Astrocyte of the hippocampus (primary cell): ENCODE measurements around the gene ACTN1.
"Not testable (repeated sequence)": the region's sequence is repeated elsewhere in the genome, so short reads cannot be mapped to it uniquely, and the experiment has no call there.

ENCODE experiments used
- DNase-seq: peaks from one replicate; pipeline ENCODE4 v3.0.0; 2011; ENCODE audit warnings: low read depth, low spot score

The ACTN1 gene

DNA sequence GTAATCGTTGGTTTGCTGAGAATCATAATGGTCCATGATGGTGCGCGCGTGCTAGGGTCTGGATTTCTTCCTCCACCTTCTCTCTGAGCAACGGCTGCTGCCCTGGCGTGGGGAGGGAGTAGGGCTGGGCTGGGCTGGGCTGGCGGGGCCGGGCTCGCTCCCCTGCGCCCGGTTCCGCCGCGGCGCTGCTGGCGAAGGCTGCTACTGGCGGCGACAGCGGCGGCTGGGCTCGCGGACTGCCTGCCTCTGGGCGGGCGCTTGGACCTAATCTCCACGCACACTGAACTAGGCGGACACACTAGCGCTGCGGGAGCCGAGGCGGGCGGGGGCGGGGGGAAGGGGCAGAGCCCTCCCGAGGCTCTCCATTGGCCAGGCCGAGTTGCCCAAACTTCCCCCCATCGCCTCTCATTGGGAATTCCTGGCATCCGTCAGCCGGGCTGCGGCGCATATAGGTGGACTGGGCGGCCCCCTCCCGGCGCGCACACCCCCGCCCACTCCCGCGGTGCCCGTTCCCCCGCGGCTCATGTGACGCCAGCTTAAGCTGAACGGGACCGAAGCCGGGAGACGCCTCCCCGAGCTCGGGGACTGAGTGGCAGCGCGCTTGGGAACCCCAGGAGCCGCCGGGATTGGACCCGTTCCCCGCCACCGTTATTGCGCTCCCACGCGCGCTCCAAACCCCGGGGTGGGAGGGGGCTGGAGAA is at the start of gene ACTN1:
ACTN1 (minus strand) TSS at position 282 of the 701 bp plus-strand sequence; CDS start at position 36, 246 bp downstream.
- DNase-seq: peak; percentile 99

- DNase-seq: no peak
Observed at GRCh38 chr14:69027242-69027913, 48.3 kb upstream of the ACTN1 start.

- DNase-seq: no peak
Observed at GRCh38 chr14:69023035-69023434, 43.9 kb upstream of the ACTN1 start.

- not testable (repeated sequence) for DNase-seq
Observed at GRCh38 chr14:69022093-69022492, 43.0 kb upstream of the ACTN1 start.

- no peak for DNase-seq
Observed at GRCh38 chr14:69017706-69018105, 38.6 kb upstream of the ACTN1 start.

DNA sequence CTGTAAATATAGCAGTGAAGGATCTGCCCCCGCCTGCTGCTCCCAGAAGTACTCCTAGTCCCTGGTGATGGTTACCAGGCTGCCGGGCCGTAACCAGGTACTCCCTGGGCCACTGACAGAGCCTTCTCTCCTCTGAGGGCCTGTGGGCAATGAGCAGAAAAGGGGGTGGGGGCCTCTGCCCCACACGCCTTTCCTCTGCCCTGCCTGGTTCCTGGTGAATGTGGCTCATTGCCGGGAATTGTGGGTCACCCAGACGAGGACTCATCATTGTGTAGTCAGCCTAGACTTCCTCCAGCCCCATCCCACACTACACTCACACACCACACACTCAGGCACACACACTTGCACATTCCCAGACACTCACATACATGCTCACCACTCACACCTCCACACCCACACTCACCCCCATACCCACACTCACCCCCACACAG is 35.7 kb upstream of the ACTN1 start:
- DNase-seq: no peak

GRCh38 chr14:69013943-69014782 is 35.1 kb upstream of the ACTN1 start:
- DNase-seq: peak; percentile 11

GRCh38 chr14:69012256-69012953 is 33.3 kb upstream of the ACTN1 start:
- no peak for DNase-seq

DNA sequence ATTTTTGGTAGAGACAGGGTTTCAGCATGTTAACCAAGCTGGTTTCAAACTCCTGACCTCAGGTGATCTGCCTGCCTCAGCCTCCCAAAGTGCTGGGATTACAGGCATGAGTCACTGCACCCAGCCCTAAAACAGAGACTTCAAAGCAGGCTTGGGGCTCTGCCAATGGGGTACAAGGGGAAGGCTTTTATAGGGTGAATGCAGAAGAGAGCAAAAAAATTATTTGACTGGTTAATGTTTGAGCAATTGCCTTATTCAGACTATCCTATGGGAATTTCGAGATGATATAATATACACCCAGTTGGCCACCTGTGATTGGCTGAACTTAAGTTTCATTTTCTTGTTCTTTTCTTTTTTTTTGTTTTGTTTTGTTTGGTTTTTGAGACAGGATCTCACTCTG is 31.5 kb upstream of the ACTN1 start:
- DNase-seq: no peak

GRCh38 chr14:69008421-69008884 is 29.4 kb upstream of the ACTN1 start:
- DNase-seq: peak; percentile 86

DNA sequence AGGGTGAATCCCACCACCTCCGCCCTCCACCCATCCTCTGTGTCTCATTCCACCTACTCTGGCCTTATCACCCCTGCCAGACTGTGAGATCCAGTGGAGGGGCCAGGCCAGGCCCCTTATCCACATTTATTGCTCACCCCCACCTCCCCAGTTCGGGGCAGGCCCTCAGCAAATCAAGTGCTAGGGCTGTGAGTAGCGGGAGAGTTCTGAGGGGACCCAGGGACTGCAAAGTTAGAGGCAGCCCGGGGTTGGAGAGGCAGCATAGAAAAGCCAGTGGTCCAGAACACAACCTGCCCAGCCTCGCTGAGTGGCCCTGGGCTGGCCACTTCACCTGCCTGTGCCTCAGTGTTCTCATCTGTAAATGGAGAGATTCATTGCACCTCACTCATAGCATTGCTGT is 27.2 kb upstream of the ACTN1 start:
- DNase-seq: no peak

GRCh38 chr14:69005432-69006148 is 26.5 kb upstream of the ACTN1 start:
- peak; percentile 96 for DNase-seq

- peak; percentile 57 for DNase-seq
Observed at GRCh38 chr14:69004731-69005431, 25.8 kb upstream of the ACTN1 start.

DNA sequence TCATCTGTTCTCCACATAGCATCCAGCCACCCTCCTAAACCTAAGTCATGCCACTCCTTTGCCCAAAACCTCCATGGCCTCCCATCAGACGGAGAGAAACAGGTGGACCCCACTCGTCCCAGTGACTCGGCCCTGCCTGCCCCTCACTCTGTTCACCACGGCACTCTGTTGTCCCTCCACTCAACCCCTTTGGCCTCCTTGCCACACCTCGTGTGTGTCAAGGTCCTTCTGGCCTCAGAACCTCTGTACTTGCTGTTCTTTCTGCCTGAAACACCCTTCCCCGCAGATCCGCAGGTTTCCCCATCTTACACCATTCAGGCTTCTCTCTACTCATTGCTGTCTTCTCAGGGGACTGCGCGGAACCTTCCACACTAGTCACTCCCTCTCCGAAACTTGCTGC is 24.5 kb upstream of the ACTN1 start:
- no peak for DNase-seq

GRCh38 chr14:69002069-69002468 is 23.0 kb upstream of the ACTN1 start:
- DNase-seq: no peak

DNA sequence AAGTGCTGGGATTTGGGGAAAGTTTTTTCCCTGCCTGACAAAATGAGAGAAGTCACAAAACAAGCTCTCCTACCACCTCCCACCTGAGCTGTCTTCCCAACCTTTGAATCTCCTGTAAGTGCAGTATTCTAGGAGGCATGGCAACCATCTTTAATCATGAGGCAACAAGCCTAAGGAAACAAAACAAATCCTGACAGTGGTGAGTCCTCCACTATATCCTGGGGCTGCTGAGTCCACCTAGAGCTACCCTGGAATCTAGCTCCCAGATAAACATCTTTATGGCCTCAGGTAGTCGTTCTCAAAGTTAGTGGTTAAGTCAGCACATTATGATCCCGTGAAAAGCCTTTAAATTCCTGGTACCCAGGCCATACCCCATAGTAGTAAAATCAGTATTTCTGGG is 22.3 kb upstream of the ACTN1 start:
- no peak for DNase-seq

DNA sequence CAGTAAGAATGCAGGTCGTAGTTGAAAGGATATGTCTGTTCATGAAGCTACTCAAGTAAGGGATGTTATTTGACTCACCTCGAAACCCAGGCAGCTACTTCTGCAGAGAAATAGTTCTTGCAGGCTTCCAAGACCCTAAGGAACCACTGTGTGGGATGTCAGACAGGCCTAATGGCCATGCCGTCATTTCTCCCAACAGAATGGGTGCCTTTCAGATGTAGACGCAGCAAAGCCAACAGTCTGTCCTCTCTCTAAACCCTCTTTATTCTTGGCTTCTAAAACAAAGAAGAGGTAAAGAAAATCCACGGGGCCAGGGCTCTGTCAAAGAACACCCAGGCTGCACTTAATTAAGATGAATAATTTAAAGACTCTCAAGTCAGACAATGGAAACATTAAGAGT is 19.0 kb upstream of the ACTN1 start:
- no peak for DNase-seq

GRCh38 chr14:68995731-68996130 is 16.6 kb upstream of the ACTN1 start:
- DNase-seq: no peak

GRCh38 chr14:68994056-68994455 is 15.0 kb upstream of the ACTN1 start:
- DNase-seq: no peak

DNA sequence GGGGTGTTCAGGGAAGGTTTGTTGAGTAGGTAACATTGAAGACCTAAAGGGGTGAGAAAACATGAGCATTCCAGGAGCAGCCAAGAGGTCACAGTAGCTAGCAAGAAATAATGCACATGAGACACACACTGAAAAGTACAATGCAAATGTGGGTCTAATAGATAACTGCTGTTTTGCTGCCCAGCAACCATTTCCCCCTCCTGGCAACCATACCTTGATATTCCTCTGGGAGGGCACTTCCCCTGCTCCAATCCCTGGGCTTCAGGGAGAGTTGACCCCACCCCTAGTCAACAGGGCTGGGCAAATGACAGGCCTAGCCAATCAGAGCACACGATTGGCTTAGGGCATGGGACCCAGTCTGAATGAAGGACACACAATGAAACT is 8.5 kb upstream of the ACTN1 start:
- DNase-seq: no peak
